NCI-H146 treated with DMSO at 0.1 percent for 48 hours (cell line): ENCODE measurements around the gene NUAK2.
A peak's percentile ranks its signal among the peaks of the same experiment; 100 is the strongest.

ENCODE experiments used
- DNase-seq: peaks from one replicate; lab custom pipeline; 2025; ENCODE audit not compliant: unreplicated experiment; lab: John Stamatoyannopoulos, UW

NUAK2 gene

GRCh38 chr1:205258719-205259118, 62.8 kb downstream of the NUAK2 start:
- DNase-seq = no peak

DNA sequence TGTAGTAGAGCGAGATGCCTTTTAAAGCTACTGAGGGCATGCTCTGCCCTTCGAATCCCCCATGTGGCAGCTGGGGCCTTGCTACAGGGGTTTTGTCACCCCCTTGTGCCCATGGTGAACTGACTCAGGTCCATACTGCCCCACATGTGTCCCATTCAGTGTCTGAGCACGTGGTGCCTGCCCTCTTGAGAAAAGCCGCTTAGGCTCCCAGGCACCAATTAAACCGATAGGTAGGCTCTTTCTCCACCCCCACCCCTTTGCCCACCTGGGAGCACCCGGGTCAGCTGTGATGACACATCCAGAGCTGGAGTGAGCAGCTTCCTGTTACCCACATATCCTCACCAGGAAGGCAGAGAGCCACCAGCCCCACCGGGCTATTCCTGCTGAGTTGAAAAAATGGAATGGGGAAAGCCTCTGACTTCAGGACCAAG, 63.3 kb downstream of the NUAK2 start:
- DNase-seq = no peak

- no peak for DNase-seq
Measured at GRCh38 chr1:205257735-205258134, 63.8 kb downstream of the NUAK2 start.

GRCh38 chr1:205256951-205257625, 64.5 kb downstream of the NUAK2 start:
- no peak for DNase-seq

DNA sequence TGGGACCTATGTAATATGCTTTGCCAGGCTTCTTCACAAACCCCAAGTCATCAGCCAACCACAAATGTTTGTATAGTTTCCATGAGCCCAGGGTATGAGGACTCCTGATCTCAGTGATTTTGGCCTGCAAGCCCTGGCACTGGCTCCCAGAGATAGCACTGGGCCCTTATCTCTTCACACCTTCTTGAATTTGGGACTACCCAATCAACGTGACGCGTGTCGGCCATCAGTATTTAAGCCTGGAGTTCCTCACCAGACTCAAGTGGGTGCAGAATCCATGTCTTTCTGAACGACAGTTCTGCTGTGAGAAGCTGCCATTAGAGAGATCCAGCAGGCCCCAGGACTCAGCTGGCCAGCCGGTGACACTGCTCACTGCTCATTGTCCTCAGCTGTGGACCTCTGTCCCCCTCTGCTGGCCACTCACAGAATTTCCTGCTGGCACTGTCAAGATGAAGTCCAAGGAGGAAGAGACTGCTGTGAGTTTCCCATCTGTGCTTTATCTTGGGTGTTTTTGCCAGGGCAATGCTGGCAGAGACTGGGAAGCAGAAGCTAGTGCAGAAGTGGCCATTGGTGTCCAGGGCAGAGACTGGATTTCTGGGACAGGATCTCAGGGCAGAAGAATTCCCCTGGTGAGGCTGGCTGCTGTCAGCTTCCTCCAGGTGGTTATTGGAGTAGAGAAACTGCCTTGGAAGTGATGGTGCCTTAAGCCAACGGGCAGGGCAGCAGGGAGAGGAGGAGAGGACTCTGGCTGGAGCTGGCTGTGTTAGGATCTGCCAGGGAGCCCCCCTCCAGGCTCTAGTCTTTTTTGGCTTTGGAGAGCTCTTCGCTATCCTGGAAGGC, 65.4 kb downstream of the NUAK2 start:
- DNase-seq = peak; percentile 61
